BE2C (cell line): ENCODE data around the gene CBLIF.

Experiments
- DNase-seq: peaks from one replicate; pipeline ENCODE4 v3.0.0-alpha.2; 2020
- H3K27me3 ChIP-seq: fragments of 250-450 bp; sonication (Bioruptor Pico); 2 replicates; pipeline ENCODE4 v1.5.1; 2020; ENCODE audit warnings: mild to moderate bottlenecking
- H3K36me3 ChIP-seq: fragments of 250-450 bp; sonication (Bioruptor Pico); 2 replicates; pipeline ENCODE4 v1.5.1; 2020; ENCODE audit warnings: mild to moderate bottlenecking
- H3K4me1 ChIP-seq: fragments of 250-450 bp; sonication (Bioruptor Pico); 2 replicates; pipeline ENCODE4 v1.5.1; 2020
- H3K4me3 ChIP-seq: 2 replicates; pipeline ENCODE4 v1.5.1; 2011; ENCODE audit warnings: low read depth, low read length
- H3K9me3 ChIP-seq: fragments of 250-450 bp; sonication (Bioruptor Pico); 2 replicates; pipeline ENCODE4 v1.5.1; 2020
- CTCF ChIP-seq: IDR thresholded peaks from 2 replicates; pipeline ENCODE4 v1.5.1; 2012; ENCODE audit warnings: mild to moderate bottlenecking, low read depth, low read length

CBLIF gene

GRCh38 chr11:59877784-59878183 is 32.5 kb upstream of the CBLIF start:
- Histone ChIP-seq H3K27me3 (no peaks in the 10 kb centered on the region), H3K36me3 (no peaks in the 10 kb centered on the region), H3K4me1 (no peaks in the 10 kb centered on the region), H3K9me3 (no peaks in the 10 kb centered on the region), H3K4me3 (no peak overlapping the region)
- TF ChIP-seq CTCF: no peak
- no peak for DNase-seq

GRCh38 chr11:59877325-59877724 is 32.0 kb upstream of the CBLIF start:
- TF ChIP-seq CTCF: no peak
- DNase-seq: no peak

GRCh38 chr11:59875856-59876519 is 30.7 kb upstream of the CBLIF start:
- Histone ChIP-seq H3K4me3 (no peak overlapping the region), H3K9me3 (no peaks in the 10 kb centered on the region), H3K36me3 (no peaks in the 10 kb centered on the region), H3K27me3 (no peaks in the 10 kb centered on the region), H3K4me1 (no peaks in the 10 kb centered on the region)
- TF ChIP-seq CTCF: no peak
- DNase-seq: no peak

More at GRCh38 chr11:59877325-59877724, 32.0 kb upstream of the CBLIF start:
- H3K36me3 ChIP-seq: no peaks in the 10 kb centered on the region
- H3K9me3 ChIP-seq: no peaks in the 10 kb centered on the region
- no peak overlapping the region for H3K4me3 ChIP-seq
- no peaks in the 10 kb centered on the region for H3K27me3 ChIP-seq
- H3K4me1 ChIP-seq: no peaks in the 10 kb centered on the region

- no peak for DNase-seq
- TF ChIP-seq CTCF: no peak
- Histone ChIP-seq H3K9me3 (no peaks in the 10 kb centered on the region), H3K27me3 (no peaks in the 10 kb centered on the region), H3K4me3 (no peak overlapping the region), H3K4me1 (no peaks in the 10 kb centered on the region), H3K36me3 (no peaks in the 10 kb centered on the region)
These were observed 26.8 kb upstream of the CBLIF start for GRCh38 chr11:59872076-59872475.

GRCh38 chr11:59867946-59868345 is 22.6 kb upstream of the CBLIF start:
- Histone ChIP-seq H3K4me1 (no peaks in the 10 kb centered on the region), H3K27me3 (no peaks in the 10 kb centered on the region), H3K9me3 (no peaks in the 10 kb centered on the region), H3K4me3 (no peak overlapping the region), H3K36me3 (no peaks in the 10 kb centered on the region)
- no peak for DNase-seq
- TF ChIP-seq CTCF: no peak

GRCh38 chr11:59866836-59867235 is 21.5 kb upstream of the CBLIF start:
- H3K9me3 ChIP-seq: no peaks in the 10 kb centered on the region
- no peaks in the 10 kb centered on the region for H3K4me1 ChIP-seq
- H3K36me3 ChIP-seq: no peaks in the 10 kb centered on the region
- no peak for TF ChIP-seq CTCF
- no peak for DNase-seq
- no peak overlapping the region for H3K4me3 ChIP-seq
- H3K27me3 ChIP-seq: no peaks in the 10 kb centered on the region
